ENCODE data around the gene AGBL5. TPM values are rescaled to one million over a fixed set of nuclear protein-coding genes. Genes with fewer than 3 reads are reported as not detected.
A peak's percentile ranks its signal among the peaks of the same experiment; 100 is the strongest.

Gene AGBL5
- total and polyA plus RNA-seq, 9 of the 15 experiments (the other 6 are each of a cell fraction or from before 2014, with no cell fraction given): 3.3 to 52.7 (median 26.2) TPM

GRCh38 chr2:27019931-27020855 lies 31.3 kb upstream of the AGBL5 start (continued):
- TF ChIP-seq ATF7 (IDR thresholded peaks at IDR 0.05) (peak; percentile 47; the same call in 1 of the 2 replicates), ZNF79 (CRISPR knock-in tag; IDR thresholded peaks at IDR 0.05; ENCODE audit: low read depth) (peak; percentile 53; the same call in 1 of the 2 replicates), ZNF57 (CRISPR knock-in tag; IDR thresholded peaks at IDR 0.05) (no peak), BRCA1 (IDR thresholded peaks at IDR 0.05) (no peak), BRCA1 (CRISPR knock-in tag; IDR thresholded peaks at IDR 0.05) (no peak), ZNF217 (CRISPR knock-in tag; IDR thresholded peaks at IDR 0.05) (no peak), NR3C1 (CRISPR knock-in tag; IDR thresholded peaks at IDR 0.05) (no peak), HSF4 (CRISPR knock-in tag; IDR thresholded peaks at IDR 0.05; ENCODE audit: borderline replicate concordance) (0 out of 2 replicates have a peak, but pooled peaks have one; percentile 55), POLR3G (IDR thresholded peaks at IDR 0.05; ENCODE audit: extremely low read depth, insufficient read length, insufficient replicate concordance) (no peak), CBX2 (IDR thresholded peaks at IDR 0.05; ENCODE audit: insufficient read depth, low read length, poor library complexity, severe bottlenecking) (no peak), ADNP (tag; IDR thresholded peaks at IDR 0.05) (no peak), GATAD2B (IDR thresholded peaks at IDR 0.05; ENCODE audit: borderline replicate concordance) (peak; percentile 70; the same call in 1 of the 2 replicates), VEZF1 (CRISPR knock-in tag; IDR thresholded peaks at IDR 0.05) (peak; percentile 39), STAG1 (CRISPR knock-in tag; IDR thresholded peaks at IDR 0.05; ENCODE audit: borderline replicate concordance) (no peak), ZNF3 (CRISPR knock-in tag; IDR thresholded peaks at IDR 0.05) (no peak), ZNF407 (IDR thresholded peaks at IDR 0.05; ENCODE audit: low read depth) (no peak), POLR2AphosphoS2 (IDR thresholded peaks at IDR 0.05; ENCODE audit: low read length) (no peak), ZNF140 (CRISPR knock-in tag; IDR thresholded peaks at IDR 0.05) (no peak), ZSCAN29 (IDR thresholded peaks at IDR 0.05) (no peak)
